Esophagus squamous epithelium (tissue), 4 donors: ENCODE measurements around the gene HS6ST1.

ENCODE experiments used
- CTCF ChIP-seq, 6 experiments: fragments of 450-650 bp in 4 of 6; fragments of 200-600 bp in 2 of 6; sonication (generic) in 2 of 6; IDR thresholded peaks; one replicate each; pipeline ENCODE4 v1.5.1; 2016 to 2019; ENCODE audit warnings: antibody characterized with exemption in 6 of 6, mild to moderate bottlenecking in 4 of 6, moderate library complexity in 4 of 6
- POLR2A ChIP-seq, 4 donors: fragments of 450-650 bp; IDR thresholded peaks; one replicate each; pipeline ENCODE4 v1.6.1; 2017; ENCODE audit warnings: antibody characterized with exemption in 4 of 4, mild to moderate bottlenecking in 4 of 4, moderate library complexity in 3 of 4

- TF ChIP-seq CTCF (IDR thresholded peaks at IDR 0.05) (no peak), POLR2A (IDR thresholded peaks at IDR 0.05) (no peak)
Observed at GRCh38 chr2:128280158-128280871, 38.4 kb downstream of the HS6ST1 start.
